HT-29 (cell line): ENCODE data around the gene INPP5D. TPM values are rescaled to one million over a fixed set of nuclear protein-coding genes. Genes with fewer than 3 reads are reported as not detected.
"Not testable (repeated sequence)": the region's sequence is repeated elsewhere in the genome, so short reads cannot be mapped to it uniquely, and the experiment has no call there.

Source experiments
- DNase-seq: peaks from one replicate; pipeline ENCODE4 v3.0.0-alpha.2; 2015; ENCODE audit warnings: low spot score
- total RNA-seq: library from RNA; depleted of rRNA; stranded (reverse); fragments of >200 nt; shearing (Covaris generic); gene quantifications from 2 replicates; pipeline ENCODE4 v1.2.3, GENCODE V29; 2014

The INPP5D gene
- total RNA-seq, 1 experiment from 2014 or later = 28.6 TPM

DNA sequence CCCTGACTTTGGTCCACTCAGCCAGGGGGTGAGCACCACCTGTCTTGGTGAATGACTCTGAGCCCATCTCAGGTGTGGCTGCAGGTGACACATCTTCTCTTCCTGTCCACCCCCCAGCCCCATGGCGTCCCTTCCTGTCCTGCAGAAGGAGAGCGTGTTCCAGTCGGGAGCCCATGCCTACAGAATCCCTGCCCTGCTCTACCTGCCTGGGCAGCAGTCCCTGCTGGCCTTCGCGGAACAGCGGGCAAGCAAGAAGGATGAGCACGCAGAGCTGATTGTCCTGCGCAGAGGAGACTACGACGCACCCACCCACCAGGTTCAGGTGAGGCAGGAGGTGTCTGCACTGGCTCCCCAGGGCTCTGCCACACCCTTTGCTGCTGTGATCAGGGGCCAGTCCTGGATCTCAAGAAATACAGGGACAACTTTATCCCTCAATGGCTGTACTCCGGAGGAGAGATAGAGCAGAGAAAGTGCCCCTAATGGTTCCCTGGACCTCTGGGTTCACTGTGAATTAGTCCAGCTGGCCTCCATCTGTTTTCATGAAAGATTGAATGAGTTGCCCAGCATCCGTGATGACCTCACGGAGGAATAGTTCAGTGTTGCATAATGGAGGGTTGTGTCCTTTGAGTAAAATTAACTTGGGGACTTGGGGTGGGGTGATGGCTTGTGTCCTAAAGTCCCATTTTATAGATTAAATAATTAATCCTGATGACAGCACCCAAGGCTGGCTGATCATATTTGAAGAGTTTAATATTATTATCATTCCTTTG, 27.4 kb upstream of the INPP5D start, which contains the start of gene NEU2:
NEU2 (plus strand) TSS at position 122 of the 770 bp plus-strand sequence; CDS start at position 122, 0 bp downstream.
- DNase-seq = no peak

DNA sequence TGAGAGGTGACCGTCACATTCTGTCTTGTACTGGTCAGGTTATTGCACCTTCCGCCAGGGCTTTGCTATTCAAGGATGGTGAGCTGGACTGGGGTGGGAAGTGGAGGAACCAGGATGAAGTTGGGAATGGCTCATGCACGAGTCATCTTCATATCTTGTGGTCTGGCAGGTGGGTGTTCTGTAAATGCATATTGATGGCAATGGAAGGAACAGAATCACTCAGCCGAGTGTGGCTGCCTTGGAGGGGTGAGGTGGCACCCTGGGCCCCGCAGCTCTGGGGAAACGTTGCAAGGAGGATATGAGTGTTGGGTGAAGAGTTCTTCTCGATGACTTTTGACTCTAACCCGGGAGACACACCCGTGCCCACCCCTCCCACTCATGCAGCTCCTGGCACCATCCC, 26.5 kb upstream of the INPP5D start:
- DNase-seq = no peak

DNA sequence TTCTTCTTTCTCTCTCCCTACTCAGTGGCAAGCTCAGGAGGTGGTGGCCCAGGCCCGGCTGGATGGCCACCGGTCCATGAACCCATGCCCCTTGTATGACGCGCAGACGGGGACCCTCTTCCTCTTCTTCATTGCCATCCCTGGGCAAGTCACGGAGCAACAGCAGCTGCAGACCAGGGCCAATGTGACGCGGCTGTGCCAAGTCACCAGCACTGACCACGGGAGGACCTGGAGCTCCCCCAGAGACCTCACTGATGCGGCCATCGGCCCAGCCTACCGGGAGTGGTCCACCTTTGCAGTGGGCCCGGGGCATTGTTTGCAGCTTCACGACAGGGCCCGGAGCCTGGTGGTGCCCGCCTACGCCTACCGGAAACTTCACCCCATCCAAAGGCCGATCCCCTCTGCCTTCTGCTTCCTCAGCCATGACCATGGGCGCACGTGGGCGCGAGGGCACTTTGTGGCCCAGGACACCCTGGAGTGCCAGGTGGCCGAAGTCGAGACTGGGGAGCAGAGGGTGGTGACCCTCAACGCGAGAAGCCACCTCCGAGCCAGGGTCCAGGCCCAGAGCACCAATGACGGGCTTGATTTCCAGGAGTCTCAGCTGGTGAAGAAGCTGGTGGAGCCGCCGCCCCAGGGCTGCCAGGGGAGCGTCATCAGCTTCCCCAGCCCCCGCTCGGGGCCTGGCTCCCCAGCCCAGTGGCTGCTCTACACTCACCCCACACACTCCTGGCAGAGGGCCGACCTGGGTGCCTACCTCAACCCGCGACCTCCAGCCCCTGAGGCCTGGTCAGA, 25.9 kb upstream of the INPP5D start:
- DNase-seq = no peak

DNA sequence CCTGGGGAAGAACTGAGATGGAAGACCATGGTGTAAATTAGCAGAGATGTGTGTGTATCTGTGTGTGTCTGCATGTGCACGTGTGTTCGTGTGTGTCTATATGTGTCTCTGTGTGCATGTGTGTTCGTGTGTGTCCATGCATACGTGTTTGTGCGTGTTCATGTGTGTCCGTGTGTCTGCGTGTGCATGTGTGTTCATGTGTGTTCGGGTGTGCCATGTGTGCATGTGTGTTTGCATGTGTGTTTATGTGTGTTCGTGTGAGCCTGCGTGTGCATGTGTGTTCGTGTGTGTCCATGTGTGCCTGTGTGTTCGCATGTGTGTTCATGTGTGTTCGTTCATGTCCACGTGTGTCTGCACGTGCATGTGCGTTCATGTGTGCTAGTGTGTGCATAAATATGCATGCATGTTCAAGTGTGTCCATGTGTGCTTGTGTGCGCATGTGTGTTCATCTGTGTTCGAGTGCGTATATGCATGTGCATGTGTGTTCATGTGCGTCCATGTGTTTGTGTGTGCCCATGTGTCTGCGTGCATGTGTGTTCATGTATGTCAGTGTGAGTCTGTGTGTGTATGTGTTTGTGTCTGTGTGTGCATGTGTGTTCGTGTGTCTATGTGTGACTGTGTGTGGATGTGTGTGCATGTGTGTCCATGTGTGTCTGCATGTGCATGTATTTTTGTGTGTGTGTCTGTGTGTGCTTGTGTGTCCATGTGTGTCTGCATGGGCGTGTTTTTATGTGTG, 24.5 kb upstream of the INPP5D start:
- no peak for DNase-seq

DNA sequence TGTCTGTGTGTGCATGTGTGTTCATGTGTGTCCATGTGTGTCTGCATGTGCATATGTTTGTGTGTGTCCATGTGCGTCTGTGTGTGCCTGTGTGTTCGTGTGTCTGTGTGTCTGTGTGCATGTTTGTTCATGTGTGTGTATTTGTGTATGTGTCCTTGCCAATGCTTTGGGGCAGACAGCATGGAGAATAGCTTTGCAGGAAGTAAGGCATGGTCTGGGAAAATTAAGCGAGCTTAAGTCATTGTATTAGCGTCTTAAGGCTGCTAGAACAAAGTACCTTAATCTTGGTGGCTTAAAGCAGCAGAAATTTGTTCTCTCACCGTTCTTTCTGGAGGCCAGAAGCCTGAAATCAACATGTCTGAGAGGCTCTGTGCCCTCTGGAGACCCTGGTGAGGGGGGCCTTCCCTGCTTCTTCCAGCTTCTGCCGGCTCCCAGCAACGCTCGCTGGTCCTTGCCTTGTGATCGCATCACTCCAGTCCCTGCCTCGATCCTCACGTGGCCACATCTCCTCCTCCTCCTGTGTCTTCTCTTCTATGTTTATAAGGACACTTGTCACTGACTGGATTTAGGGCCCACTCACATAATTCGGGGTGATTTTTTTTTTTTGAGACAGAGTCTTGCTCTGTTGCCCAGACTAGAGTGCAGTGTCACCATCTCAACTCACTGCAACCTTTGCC, 23.8 kb upstream of the INPP5D start:
- no peak for DNase-seq

DNA sequence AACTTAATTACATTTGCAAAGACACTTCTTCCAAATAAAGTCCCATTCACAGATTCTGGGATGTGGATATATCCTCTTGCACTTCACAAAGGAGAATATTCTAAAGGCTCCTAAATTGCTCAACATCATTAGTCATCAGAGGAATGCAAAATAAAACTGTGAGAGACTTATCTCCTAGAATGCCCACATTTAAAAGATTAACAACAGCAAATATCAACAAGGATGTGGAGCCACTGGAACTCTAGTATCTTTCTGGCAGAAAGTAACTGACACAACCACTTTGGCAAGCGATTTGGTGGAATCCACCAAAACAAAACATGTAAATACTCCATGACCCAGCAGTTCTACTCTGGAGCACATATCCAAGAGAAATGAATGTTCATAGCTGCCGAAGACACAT, 23.1 kb upstream of the INPP5D start:
- DNase-seq = no peak

DNA sequence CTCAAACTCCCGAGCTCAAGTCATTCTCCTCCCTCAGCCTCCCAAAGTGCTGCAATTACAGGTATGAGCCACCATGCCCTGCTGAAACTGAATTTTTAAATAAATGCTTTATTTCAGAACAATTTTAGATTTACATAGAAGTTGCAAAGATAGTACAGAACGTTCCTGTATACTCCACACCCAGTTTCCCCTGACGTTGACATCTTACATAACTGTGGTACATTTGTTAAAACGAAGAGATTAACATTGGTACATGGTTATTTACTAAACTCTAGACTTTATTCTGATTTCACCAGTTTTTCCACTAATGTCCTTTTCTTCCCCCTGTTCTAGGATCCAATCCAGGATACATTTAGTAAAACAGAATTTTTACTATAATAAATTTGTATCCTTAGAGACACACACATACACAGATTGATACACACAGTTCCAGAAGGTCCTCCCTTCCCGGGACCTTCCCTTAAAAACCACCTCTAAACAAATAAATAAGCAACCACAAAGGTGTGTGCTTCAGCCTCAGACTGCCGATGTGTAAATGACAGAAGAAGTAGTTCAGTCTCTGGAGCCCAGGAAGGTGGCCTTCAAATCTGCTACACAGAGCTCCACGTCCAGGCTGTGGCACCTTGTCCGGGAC, 20.8 kb upstream of the INPP5D start:
- no peak for DNase-seq

DNA sequence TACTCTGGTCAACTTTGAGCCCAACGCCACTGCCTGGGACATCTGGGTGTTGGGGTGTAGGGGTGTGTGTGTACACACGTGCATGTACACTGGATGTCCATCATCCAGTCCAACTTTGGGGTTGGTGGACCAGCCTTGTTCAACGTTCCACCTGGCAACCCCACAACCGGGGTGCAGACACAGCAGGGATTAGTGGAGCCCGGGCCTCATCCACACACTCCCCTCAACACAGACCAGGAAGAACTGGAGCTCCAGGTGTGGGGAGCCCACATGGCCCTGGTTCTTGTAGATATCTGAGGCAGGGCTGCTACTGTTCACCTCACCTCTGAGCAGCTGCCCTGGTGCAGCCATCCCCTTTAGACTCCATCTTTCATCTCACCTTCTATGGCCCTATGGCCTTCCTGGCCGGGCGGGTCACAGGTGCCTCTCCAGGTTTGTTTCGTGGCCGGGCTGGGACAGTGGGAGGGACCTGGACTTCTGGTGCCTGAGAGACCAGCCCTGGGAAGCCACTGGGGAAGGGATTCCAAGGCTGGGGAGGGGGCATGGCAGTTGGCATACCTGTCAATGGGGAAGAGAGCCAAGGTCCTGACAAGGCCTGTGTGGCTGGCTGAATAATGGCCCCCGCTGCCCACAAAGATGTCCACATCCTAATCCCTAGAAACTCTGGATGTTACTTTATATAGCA, 20.2 kb upstream of the INPP5D start:
- DNase-seq = no peak

DNA sequence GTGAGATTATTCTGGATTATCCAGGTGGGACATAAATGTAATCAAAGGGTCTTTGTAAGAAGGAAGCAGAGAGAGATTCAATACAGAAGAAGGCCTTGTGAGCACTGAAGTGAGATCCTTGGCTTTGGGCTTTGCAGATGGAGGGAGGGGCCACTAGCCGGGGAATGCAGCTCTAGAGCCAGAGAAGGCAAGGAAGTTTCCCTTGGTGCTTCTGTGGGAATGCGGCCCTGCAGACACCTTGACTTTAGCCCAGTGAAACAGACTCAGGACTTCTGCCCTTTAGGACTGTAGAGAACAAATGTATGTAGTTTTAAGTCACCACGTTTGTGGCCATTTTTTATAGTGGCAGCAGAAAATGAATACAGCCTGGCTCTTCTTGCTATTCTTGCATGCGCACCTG, 19.6 kb upstream of the INPP5D start:
- DNase-seq = no peak

DNA sequence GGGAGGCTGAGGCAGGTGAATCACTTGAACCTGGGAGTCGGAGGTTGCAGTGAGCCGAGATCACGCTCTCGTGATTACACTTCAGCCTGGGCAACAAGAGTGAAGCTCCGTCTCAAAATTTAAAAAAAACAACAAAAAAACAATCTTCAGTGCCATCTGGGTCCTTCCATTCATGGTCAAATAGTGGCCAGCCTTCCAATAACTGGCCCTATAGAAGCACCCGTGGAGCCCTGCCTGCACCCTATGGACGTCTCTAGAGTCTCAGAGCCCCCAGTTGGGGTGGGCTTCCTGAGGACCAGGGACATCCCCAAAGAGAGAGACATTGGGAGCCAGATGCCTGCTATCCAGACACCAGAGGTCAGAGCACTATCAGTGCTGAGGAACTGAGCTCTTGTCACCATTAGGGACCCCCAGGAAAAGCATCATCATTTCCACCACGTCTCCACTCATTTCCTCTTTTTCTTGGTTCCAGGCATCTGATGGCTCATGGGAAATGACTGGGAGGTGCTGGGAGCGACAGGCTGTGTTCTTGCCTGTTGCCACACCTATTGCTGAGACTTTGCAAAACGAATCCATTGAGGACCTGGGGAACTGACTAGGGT, 18.3 kb upstream of the INPP5D start:
- no peak for DNase-seq

DNA sequence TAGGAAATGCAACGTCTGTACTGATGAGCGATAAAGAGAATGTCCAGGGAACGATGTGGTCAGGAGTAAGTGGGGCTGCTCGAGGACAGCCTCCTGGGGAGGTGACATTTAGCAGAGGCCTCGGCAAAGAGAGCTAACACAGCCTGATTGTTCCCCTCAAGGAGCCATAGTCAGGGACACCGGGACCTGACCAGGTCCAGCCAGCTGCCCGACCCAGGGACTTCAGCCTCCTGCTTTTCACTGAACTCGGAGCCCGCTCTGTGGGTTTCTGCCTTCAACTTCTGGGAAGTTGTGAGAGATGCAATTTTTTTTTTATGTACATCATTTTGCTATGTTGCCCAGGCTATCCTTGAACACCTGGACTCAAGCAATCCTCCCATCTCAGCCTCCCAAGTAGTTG, 17.6 kb upstream of the INPP5D start:
- no peak for DNase-seq

DNA sequence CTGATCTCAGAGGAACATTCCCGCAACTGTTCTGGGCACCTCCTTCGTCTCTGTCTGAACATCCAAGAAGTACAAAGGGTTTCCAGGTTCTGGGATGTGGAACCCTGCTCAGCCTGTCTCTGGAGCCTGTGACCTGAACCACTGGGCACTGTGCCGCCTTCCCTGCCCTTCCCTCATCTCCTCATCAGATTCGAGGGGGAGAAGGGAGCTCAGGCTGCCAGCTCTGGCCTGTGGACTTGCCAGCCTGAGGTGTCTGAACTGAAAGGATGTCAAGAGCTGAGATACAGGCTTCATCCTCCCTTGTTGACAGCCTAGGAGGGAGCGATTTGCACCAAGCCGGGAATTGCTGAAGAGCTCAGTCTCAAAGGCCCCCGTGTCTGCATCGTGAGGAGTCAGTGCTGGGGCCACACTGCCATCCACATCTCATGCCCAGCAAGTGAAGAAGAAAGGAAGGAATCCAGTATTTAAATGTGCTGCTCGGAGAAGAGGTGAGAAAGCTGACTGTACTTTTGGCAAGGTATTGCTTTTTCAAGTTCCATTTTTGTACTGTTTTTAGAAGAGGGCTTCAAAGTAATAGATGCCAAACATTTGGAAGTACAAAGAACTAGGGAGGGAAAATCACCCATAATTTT, 15.1 kb upstream of the INPP5D start:
- no peak for DNase-seq

DNA sequence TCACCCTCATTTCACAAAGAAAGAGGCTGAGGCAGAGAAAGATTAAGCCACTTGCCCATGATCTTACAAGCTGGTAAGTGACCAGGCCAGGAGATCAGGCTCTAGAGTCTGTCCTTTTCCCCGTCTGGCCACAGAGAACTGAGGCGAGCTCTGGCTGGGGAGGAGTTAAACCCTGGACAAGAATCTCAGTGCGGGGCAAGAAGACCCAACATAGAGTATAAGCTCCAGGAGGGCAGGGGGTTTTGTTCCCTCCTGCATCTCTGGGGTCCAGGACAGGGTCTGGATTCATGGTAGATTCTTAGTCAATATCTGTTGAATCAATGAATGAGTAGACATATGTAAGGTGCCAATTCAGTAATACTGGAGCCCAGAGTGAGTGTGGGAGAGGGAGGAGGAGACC, 12.9 kb upstream of the INPP5D start:
- no peak for DNase-seq

DNA sequence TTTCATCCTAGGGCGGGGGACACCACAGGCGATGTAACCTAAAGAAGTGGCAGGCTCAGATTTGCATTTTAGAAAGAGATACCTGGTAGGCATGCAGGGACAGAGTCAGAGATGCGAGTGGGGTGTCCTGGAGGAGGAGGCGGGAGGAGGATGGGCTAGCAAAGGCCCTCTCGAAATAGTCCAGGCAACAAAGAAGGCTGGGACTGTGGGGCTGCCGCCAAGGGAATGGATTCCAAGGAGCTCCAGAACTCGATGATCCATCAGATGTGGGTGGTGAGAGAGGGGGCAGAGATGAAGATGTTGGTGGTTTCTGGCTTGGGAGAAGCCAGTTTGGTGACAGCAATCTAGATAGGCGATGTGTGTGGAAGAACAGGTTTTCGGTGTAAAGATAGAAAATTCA, 12.5 kb upstream of the INPP5D start:
- DNase-seq = no peak

DNA sequence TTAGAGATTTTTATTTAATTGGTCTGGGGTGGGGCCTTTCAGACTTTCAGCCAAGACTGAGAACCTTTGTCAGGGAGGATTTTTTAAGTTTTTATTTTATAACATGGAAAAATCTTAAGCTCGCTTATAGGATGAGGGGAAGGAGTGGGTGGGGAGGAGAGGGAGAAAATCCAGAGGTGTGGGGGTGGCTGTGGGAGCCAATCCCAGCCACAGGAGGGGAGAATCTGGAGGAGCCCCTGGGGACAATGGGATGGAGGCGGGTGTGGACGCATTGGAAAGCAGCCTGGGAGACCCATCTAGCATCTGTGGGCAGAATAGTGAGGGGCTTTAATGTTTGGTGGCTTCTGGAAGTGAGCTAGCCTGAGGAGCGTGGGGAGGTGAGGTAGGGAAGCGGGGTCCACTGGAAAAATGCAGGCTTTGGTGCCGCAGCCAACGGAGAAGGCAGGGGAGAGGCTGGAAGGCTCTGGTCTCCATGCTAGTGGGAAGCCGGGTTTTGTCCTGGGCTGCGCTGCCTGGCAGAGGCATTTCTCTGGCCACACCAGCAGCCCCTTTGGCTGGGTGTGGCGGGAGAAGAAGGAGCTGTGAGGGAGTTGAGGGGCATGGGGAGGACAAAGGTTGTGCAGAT, 11.5 kb upstream of the INPP5D start:
- no peak for DNase-seq

DNA sequence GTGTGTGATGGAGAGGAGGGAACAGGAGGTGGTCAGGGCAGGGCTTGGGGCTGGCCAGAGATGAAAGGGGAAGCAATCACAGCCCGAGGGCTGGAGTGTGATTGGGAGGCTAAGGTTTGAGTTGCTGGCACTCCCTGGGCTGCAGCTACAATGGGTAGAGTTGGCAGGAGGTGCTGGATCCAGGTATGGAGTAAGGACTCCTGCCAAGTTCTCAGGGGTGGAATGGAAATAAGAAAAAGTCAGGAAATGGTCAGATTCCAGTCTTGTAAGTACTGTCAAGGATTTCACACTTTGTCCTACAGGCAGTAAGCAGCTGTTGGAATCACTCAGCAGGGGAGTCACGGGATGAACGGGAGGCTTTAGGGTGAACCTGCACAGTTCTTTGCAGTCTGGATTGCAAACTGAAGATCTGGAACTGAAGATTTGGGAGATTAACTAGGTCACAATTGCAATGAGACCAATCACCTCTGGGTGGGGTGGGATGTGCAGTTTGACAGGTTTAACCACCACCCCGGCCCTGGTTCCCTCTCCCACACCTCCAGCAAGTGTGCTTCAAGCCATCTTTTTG, 10.9 kb upstream of the INPP5D start:
- DNase-seq = no peak

DNA sequence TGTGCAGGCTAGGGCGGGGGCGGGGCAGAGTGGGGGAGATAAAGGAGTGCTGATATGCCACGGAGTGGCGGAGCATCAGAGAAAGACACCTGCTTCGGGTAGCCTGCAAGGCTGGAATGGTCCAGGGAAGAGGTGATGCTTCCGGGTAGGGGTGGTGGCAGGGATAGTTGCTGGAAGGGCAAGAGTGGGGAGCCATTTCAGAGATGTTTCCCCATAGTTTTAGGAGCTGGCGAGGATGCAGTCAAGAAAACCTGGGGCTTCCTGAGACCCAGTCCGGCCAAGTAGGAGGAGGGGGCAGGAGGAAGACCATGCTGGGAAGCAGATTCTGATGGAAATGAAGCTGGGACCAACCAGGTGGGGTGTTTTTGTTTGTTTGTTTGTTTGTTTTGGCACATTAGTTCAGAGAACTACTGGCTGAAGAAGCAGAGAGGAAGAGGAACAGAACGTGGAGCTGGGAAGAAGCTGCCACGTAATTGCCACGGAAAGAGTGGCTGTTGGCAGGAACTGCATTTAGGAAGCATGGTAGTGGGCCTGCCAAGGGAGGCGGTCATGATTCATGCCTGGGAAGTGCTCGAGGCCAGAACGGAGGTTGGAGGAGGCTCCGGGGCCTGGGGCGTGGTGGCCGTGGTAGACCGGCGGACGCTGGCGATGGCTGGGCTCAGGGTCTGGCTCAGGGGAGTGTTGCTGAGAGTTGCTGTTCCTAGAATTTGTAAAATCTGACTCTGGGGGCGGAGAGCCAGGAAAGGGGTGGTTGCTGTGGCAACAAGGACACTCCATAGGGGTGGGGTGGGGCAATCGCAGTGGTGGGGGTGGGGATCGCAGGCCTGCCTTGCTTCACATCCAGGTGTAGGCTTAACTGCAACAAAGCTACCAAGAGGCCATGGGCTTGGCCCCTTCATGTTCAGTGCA, 8.6 kb upstream of the INPP5D start:
- DNase-seq = no peak

DNA sequence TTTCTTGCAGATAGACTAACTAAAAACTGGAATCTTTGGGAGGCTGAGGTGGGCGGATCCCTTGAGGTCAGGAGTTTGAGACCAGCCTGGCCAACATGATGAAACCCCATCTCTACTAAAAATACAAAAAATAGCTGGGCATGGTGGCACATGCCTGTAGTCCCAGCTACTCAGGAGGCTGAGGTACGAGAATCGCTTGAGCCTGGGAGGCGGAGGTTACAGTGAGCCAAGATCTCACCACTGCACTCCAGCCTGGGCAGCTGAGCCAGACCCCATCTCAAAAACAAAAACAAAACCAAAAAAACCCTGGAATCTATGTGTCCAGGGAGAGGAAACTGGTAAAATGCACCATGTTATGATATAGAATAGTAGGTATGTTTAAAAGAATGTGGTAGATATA, 7.6 kb upstream of the INPP5D start:
- DNase-seq = not testable (repeated sequence)
